Inflammatory macrophage (primary cell): ENCODE measurements around the gene UPK2.
A peak's percentile ranks its signal among the peaks of the same experiment; 100 is the strongest.
"Not testable (repeated sequence)": the region's sequence is repeated elsewhere in the genome, so short reads cannot be mapped to it uniquely, and the experiment has no call there.

Source experiments
- DNase-seq, 2 donors: peaks; one replicate each; pipeline ENCODE4 v3.0.0-alpha.2; 2020 to 2022

UPK2 gene

GRCh38 chr11:118938491-118939403 is 17.4 kb upstream of the UPK2 start:
- no peak for DNase-seq

GRCh38 chr11:118939404-118939915 is 16.6 kb upstream of the UPK2 start:
- DNase-seq = no peak

DNA sequence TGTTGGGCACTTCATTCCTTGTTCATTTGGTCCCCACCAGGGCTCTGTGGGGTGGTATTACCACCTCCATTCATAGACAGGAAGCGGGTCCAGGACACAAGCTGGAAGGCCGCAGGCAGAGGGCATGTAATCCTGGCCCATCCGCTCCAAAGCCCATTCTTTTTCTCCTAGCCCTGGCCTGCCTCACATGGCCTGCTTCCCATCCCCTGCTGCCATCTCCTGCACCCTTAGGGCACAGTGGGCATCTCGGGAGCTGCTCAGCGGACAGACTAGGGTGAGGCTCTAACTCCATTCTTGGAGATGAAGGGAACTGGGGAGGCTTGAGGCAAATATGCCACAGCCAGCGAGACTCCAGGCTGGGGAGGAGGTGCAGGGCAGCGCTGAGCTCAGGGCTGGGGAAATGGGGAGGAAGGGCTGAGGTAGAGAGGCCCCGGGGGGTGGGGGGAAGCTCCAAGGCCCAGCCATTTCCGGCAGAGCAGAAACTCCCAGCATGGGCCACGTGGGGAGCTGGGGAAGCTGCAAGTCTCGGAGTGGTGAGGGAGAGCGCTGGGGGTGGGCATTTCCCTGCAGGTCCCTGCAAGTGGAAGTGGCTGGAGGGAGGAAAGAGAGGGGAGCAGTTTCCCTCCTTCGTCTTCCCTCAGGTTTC is 16.0 kb upstream of the UPK2 start:
- DNase-seq = peak in 1 of 2 donors; percentile 36

GRCh38 chr11:118947091-118947490 is 9.0 kb upstream of the UPK2 start:
- DNase-seq = no peak

- DNase-seq = no peak
Measured at GRCh38 chr11:118948000-118948399, 8.1 kb upstream of the UPK2 start.

DNA sequence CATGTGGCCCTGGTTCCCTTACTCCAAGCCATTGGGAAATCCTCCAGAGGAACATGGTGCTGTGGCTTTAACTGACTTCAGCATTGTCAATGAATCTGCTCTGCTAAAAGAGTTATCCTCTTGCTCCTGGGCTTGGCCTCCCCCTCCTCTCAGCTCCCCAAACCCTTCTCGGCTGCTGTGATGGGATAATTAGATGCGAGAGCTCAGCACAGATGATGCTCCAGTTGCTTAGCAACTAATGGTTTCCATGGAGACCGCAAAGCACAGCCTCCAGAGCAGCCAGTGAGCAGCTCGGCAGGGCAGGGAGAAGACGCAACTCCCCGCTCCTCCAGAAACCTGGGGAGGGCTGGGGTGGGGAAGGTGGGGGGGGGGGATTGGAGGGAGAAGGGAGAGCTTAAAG is 2.8 kb upstream of the UPK2 start:
- no peak for DNase-seq

- not testable (repeated sequence) for DNase-seq
Measured at GRCh38 chr11:118953976-118954375, 2.1 kb upstream of the UPK2 start.

- no peak for DNase-seq
Measured at GRCh38 chr11:118956847-118957469, 860 bp downstream of the UPK2 start.

GRCh38 chr11:118957549-118957948 is 1.5 kb downstream of the UPK2 start:
- no peak for DNase-seq

GRCh38 chr11:118957968-118958367 is 1.9 kb downstream of the UPK2 start:
- no peak for DNase-seq

DNA sequence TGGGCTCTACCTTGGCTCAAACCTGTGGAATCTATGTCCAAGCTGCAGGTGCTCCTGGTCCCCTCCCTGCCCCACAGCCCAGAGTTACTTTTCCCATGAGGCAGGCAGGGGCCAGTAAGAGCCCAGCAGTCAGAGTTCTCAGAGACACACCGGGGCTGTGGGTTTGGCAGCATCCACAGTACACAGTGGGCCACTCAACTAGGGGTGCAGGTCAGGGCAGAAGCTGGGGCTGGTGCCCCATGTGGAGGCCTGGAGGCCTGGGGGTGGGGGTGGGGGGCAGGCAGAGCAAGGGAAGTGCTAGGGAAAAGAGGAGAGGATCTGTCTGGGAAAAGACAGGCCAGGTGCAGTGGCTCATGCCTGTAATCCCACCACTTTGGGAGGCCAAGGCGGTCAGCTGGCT is 2.5 kb downstream of the UPK2 start:
- no peak for DNase-seq

- DNase-seq = no peak
Measured at GRCh38 chr11:118961189-118961588, 5.1 kb downstream of the UPK2 start.

GRCh38 chr11:118961591-118961990 is 5.5 kb downstream of the UPK2 start:
- no peak for DNase-seq

GRCh38 chr11:118969508-118969907 is 13.4 kb downstream of the UPK2 start:
- not testable (repeated sequence) for DNase-seq

DNA sequence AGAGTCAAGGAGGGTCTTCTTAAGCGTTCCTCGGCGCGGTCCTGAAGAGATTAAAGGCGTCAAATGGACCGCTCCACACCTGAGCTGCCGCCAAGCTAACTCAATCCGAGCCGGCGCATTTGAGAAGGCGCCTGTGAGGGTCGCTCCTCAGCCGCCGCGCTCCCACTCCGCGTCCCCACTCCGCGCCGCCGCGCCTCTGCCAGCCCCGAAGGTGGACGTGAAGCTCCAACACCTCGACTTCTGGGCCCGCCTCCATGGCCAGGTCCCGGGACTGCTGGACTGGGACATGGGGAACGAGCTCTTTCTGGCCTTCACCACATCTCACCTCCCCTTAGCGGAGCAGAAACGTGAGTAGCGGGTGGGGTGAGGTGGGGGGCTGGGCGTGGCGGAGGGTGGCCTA is 15.5 kb downstream of the UPK2 start, which contains the start of gene FOXR1:
TSS of gene FOXR1 (plus strand) at position 116 of the 400 bp plus-strand sequence. CDS start at position 287, 171 bp downstream.
- DNase-seq = no peak

DNA sequence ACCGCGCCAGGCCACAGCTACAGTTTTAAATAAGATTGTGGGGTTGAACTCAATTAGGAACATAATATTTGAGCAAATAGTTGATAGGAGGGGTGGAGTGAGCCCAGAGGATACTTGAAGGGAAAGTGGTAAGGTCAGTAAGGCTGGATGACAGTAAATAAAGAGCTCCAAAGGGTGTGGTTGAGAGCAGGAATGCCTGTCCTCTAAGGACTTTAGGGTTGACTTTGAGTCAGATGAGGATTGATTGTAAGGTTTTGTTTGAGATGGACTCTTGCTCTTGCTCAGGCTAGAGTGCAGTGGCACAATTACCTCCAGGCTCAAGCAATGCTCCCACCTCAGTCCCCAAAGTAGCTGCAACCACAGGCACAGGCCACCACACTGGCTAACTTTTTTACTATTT is 17.9 kb downstream of the UPK2 start:
- DNase-seq = no peak

GRCh38 chr11:118975771-118976709 is 19.9 kb downstream of the UPK2 start:
- no peak for DNase-seq

- no peak for DNase-seq
Measured at GRCh38 chr11:118979434-118979833, 23.3 kb downstream of the UPK2 start.

GRCh38 chr11:118980191-118980881 is 24.2 kb downstream of the UPK2 start:
- peak; percentile 58 to 62 for DNase-seq

DNA sequence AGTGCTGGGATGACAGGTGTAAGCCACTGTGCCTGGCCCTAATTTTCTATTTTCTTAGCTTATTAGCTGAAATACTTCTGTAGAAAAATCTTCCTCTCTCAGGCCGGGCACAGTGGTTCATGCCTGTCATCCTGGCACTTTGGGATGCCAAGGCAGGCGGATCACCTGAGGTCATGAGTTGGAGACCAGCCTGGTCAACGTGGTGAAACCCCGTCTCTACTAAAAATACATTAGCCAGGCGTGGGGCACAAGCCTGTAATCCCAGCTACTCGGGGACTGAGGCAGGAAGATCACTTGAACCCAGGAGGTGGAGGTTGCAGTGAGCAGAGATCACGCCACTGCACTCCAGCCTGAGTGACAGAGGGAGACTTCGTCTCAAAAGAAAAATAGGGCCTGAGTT is 28.2 kb downstream of the UPK2 start:
- not testable (repeated sequence) for DNase-seq

GRCh38 chr11:118984825-118985224 is 28.7 kb downstream of the UPK2 start:
- no peak for DNase-seq
